Endodermal cell (in vitro differentiated cells): ENCODE measurements around the gene FAM117A. TPM values are rescaled to one million over a fixed set of nuclear protein-coding genes. Genes with fewer than 3 reads are reported as not detected.
A peak's percentile ranks its signal among the peaks of the same experiment; 100 is the strongest.

Experiments
- DNase-seq: peaks from one replicate; pipeline ENCODE4 v3.0.0-alpha.2; 2017
- H3K27ac ChIP-seq: 2 replicates; pipeline ENCODE4 v1.5.1; 2013; ENCODE audit warnings: mild to moderate bottlenecking, low read depth, low read length, moderate library complexity
- H3K27me3 ChIP-seq: 2 replicates; pipeline ENCODE4 v1.6.1; 2013; ENCODE audit warnings: mild to moderate bottlenecking, low read length, moderate library complexity; ENCODE audit not compliant: insufficient read depth, control insufficient read depth, poor library complexity, severe bottlenecking
- H3K36me3 ChIP-seq: 2 replicates; pipeline ENCODE4 v1.7.0; 2013; ENCODE audit warnings: mild to moderate bottlenecking, low read length, moderate library complexity; ENCODE audit not compliant: control insufficient read depth, insufficient read depth
- H3K4me1 ChIP-seq: one replicate; pipeline ENCODE4 v1.7.0; 2013; ENCODE audit warnings: low read length; ENCODE audit not compliant: control insufficient read depth, insufficient read depth
- H3K4me3 ChIP-seq: 2 replicates; pipeline ENCODE4 v1.5.1; 2013; ENCODE audit warnings: mild to moderate bottlenecking, low read length, moderate library complexity
- H3K9ac ChIP-seq: 2 replicates; pipeline ENCODE4 v1.6.1; 2013; ENCODE audit warnings: mild to moderate bottlenecking, low read length, moderate library complexity; ENCODE audit not compliant: poor library complexity, severe bottlenecking; ENCODE audit errors: extremely low read depth
- H3K9me3 ChIP-seq: 2 replicates; pipeline ENCODE4 v1.6.1; 2013; ENCODE audit warnings: mild to moderate bottlenecking, low read length, moderate library complexity; ENCODE audit not compliant: control insufficient read depth
- H3K27ac Mint-ChIP-seq: 2 replicates; pipeline ENCODE4 v1.8.0; 2020; ENCODE audit warnings: mixed read lengths
- H3K27me3 Mint-ChIP-seq: 2 replicates; pipeline ENCODE4 v1.8.0; 2021; ENCODE audit warnings: mild to moderate bottlenecking, mixed read lengths; ENCODE audit not compliant: insufficient read depth
- H3K36me3 Mint-ChIP-seq: 2 replicates; pipeline ENCODE4 v1.8.0; 2020; ENCODE audit warnings: low read depth, mixed read lengths
- H3K4me1 Mint-ChIP-seq: 2 replicates; pipeline ENCODE4 v1.8.0; 2020; ENCODE audit warnings: mixed read lengths
- H3K4me3 Mint-ChIP-seq: 2 replicates; pipeline ENCODE4 v1.8.0; 2020; ENCODE audit warnings: mild to moderate bottlenecking, moderate library complexity, mixed read lengths
- H3K9me3 Mint-ChIP-seq: 2 replicates; pipeline ENCODE4 v1.8.0; 2020; ENCODE audit warnings: mild to moderate bottlenecking, mixed read lengths
- WGBS, 2 experiments: methylation state at CpG; one replicate each; pipeline versions ENCODE4 v1.1.5 to v1.1.7; 2013; ENCODE audit warnings: missing lambda C conversion rate in 2 of 2, mixed read lengths in 1 of 2; ENCODE audit not compliant: insufficient coverage in 1 of 2, insufficient read length in 1 of 2; 5-methylcytosine and 5-hydroxymethylcytosine counted together
- total RNA-seq, 2 donors: library from RNA; stranded (reverse); fragmentation: NEBNext Ultra II Directional in 1 of 2; extraction: Animal tissue kit (Norgen Biotek cat#: 25700) in 1 of 2; gene quantifications; 2 replicates in 1 of 2; 3 replicates in 1 of 2; pipeline ENCODE4 v1.2.1, GENCODE V29; 2021
- TF ChIP-seq, protein P1 (sequence below): fragments of 200-600 bp; sonication (generic); conservative IDR thresholded peaks from 2 replicates; pipeline ENCODE4 v1.5.0; 2021; ENCODE audit warnings: antibody characterized with exemption, mild to moderate bottlenecking

Gene FAM117A
- total RNA-seq, 2 donors from 2014 or later = 15.4 to 16.8 TPM

GRCh38 chr17:49691677-49692191 lies 72.2 kb downstream of the FAM117A start:
- Histone ChIP-seq H3K4me1 (no peaks in the 10 kb centered on the region), H3K4me3 (no peak overlapping the region), H3K9me3 (no peaks in the 10 kb centered on the region), H3K27me3 (no peaks in the 10 kb centered on the region), H3K9ac (no peak overlapping the region), H3K36me3 (no peaks in the 10 kb centered on the region), H3K27ac (no peak overlapping the region)
- TF ChIP-seq, protein P1, sequence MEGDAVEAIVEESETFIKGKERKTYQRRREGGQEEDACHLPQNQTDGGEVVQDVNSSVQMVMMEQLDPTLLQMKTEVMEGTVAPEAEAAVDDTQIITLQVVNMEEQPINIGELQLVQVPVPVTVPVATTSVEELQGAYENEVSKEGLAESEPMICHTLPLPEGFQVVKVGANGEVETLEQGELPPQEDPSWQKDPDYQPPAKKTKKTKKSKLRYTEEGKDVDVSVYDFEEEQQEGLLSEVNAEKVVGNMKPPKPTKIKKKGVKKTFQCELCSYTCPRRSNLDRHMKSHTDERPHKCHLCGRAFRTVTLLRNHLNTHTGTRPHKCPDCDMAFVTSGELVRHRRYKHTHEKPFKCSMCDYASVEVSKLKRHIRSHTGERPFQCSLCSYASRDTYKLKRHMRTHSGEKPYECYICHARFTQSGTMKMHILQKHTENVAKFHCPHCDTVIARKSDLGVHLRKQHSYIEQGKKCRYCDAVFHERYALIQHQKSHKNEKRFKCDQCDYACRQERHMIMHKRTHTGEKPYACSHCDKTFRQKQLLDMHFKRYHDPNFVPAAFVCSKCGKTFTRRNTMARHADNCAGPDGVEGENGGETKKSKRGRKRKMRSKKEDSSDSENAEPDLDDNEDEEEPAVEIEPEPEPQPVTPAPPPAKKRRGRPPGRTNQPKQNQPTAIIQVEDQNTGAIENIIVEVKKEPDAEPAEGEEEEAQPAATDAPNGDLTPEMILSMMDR = no peak
- no peak overlapping the region for H3K4me3 Mint-ChIP-seq
- H3K36me3 Mint-ChIP-seq = no peaks in the 10 kb centered on the region
- DNase-seq = peak; percentile 69
- H3K9me3 Mint-ChIP-seq = no peaks in the 10 kb centered on the region
- H3K27me3 Mint-ChIP-seq = peaks cover 27% of the 10 kb centered on the region
- peaks cover 14% of the 10 kb centered on the region for H3K4me1 Mint-ChIP-seq
- 81 to 84% methylated on average over 8 of the region's 8 CpGs for WGBS, 2 experiments
- H3K27ac Mint-ChIP-seq = no peak overlapping the region

- Histone ChIP-seq H3K27ac (no peak overlapping the region), H3K27me3 (no peaks in the 10 kb centered on the region), H3K9ac (no peak overlapping the region), H3K9me3 (no peaks in the 10 kb centered on the region), H3K4me1 (no peaks in the 10 kb centered on the region), H3K36me3 (no peaks in the 10 kb centered on the region), H3K4me3 (no peak overlapping the region)
- Mint-ChIP-seq H3K4me3 (no peak overlapping the region), H3K27me3 (peaks cover 23% of the 10 kb centered on the region), H3K4me1 (peaks cover 14% of the 10 kb centered on the region), H3K36me3 (no peaks in the 10 kb centered on the region), H3K27ac (no peak overlapping the region), H3K9me3 (no peaks in the 10 kb centered on the region)
- TF ChIP-seq, protein P1 = no peak
- 93 to 96% methylated on average over 9 of the region's 9 CpGs for WGBS, 2 experiments
- DNase-seq = no peak
These were observed 72.8 kb downstream of the FAM117A start for GRCh38 chr17:49691086-49691676.

DNA sequence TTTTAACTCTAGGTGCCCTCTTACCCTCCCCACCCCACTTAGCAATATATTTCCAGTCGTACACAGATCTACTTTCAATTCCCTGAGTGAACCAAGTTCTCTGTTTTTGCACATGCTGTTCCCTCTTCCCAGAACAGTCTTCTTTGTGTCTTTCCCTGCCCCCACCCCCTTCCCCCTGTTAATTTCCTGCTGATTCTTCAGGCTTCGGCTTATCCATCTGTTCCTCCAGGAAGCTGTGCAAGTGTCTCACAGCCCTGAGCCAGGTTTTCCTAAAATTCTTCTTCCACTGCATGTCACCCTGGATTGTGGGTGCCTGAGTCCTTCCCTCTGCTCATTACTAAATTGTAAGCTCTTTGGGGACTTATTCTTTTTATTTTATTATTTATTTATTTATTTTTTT lies 73.7 kb downstream of the FAM117A start:
- peaks cover 13% of the 10 kb centered on the region for H3K4me1 Mint-ChIP-seq
- no peak overlapping the region for H3K27ac Mint-ChIP-seq
- Histone ChIP-seq H3K9ac (no peak overlapping the region), H3K27me3 (no peaks in the 10 kb centered on the region), H3K9me3 (no peaks in the 10 kb centered on the region), H3K36me3 (no peaks in the 10 kb centered on the region), H3K4me1 (no peaks in the 10 kb centered on the region), H3K4me3 (no peak overlapping the region), H3K27ac (no peak overlapping the region)
- H3K9me3 Mint-ChIP-seq = no peaks in the 10 kb centered on the region
- DNase-seq = peak; percentile 39
- H3K27me3 Mint-ChIP-seq = peaks cover 20% of the 10 kb centered on the region
- no peak overlapping the region for H3K4me3 Mint-ChIP-seq
- TF ChIP-seq, protein P1 = no peak
- 89 to 95% methylated on average over 2 of the region's 2 CpGs for whole genome bisulfite sequencing, 2 experiments
- H3K36me3 Mint-ChIP-seq = no peaks in the 10 kb centered on the region
